Keratinocyte (primary cell): Measurements from ENCODE around the gene GLT8D1. TPM values are rescaled to one million over a fixed set of nuclear protein-coding genes. Genes with fewer than 3 reads are reported as not detected.

Source experiments
- DNase-seq: peaks from one replicate; pipeline ENCODE4 v3.0.0-alpha.2; 2011; ENCODE audit warnings: low read depth, missing footprints, low spot score
- FAIRE-seq: peaks from 2 replicates; lab custom pipeline; 2011; peaks lifted over from hg19 to GRCh38; lab: Jason Lieb, UNC
- H2AFZ ChIP-seq: 2 replicates; pipeline ENCODE4 v1.6.0; 2012; ENCODE audit warnings: low read length, control low read depth, inconsistent platforms; ENCODE audit not compliant: control insufficient read depth
- H3K27ac ChIP-seq: 2 replicates; pipeline ENCODE4 v1.5.1; 2011; ENCODE audit warnings: low read length; ENCODE audit not compliant: control insufficient read depth, insufficient read depth
- H3K27me3 ChIP-seq: 3 replicates; pipeline ENCODE4 v1.6.0; 2011; ENCODE audit warnings: low read length; ENCODE audit not compliant: control insufficient read depth, insufficient read depth; ENCODE audit errors: extremely low read depth
- H3K36me3 ChIP-seq, 2 experiments: 2 replicates in 1 of 2; 3 replicates in 1 of 2; pipeline ENCODE4 v1.5.1; 2011; ENCODE audit warnings: low read length in 2 of 2, mild to moderate bottlenecking in 1 of 2; ENCODE audit not compliant: control insufficient read depth in 2 of 2, insufficient read depth in 2 of 2; ENCODE audit errors: extremely low read depth in 1 of 2
- H3K4me1 ChIP-seq: 3 replicates; pipeline ENCODE4 v1.5.1; 2011; ENCODE audit warnings: low read length; ENCODE audit not compliant: control insufficient read depth, insufficient read depth; ENCODE audit errors: extremely low read depth
- H3K4me2 ChIP-seq: 3 replicates; pipeline ENCODE4 v1.6.0; 2011; ENCODE audit warnings: low read depth, low read length; ENCODE audit not compliant: control insufficient read depth, insufficient read depth; ENCODE audit errors: extremely low read depth
- H3K4me3 ChIP-seq, 3 experiments: fragments of 200-600 bp in 1 of 3; sonication (generic) in 1 of 3; 2 replicates in 2 of 3; 3 replicates in 1 of 3; pipeline ENCODE4 v1.5.1; 2011 to 2016; ENCODE audit warnings: low read length in 3 of 3, mild to moderate bottlenecking in 3 of 3, control low read depth in 2 of 3, inconsistent platforms in 1 of 3, low read depth in 1 of 3, mixed read lengths in 1 of 3, mixed run types in 1 of 3, moderate library complexity in 1 of 3; ENCODE audit not compliant: control insufficient read depth in 2 of 3, insufficient read depth in 2 of 3; ENCODE audit errors: extremely low read depth in 1 of 3
- H3K79me2 ChIP-seq: 2 replicates; pipeline ENCODE4 v1.6.0; 2012; ENCODE audit warnings: low read length; ENCODE audit not compliant: control insufficient read depth, insufficient read depth
- H3K9ac ChIP-seq: 3 replicates; pipeline ENCODE4 v1.6.0; 2011; ENCODE audit warnings: low read length; ENCODE audit not compliant: control insufficient read depth, insufficient read depth; ENCODE audit errors: extremely low read depth
- H3K9me1 ChIP-seq: 3 replicates; pipeline ENCODE4 v1.6.0; 2011; ENCODE audit warnings: low read length; ENCODE audit not compliant: control insufficient read depth, insufficient read depth; ENCODE audit errors: extremely low read depth
- H3K9me3 ChIP-seq: 2 replicates; pipeline ENCODE4 v1.5.1; 2012; ENCODE audit warnings: low read depth, low read length; ENCODE audit not compliant: control insufficient read depth
- H4K20me1 ChIP-seq: 3 replicates; pipeline ENCODE4 v1.6.0; 2011; ENCODE audit warnings: low read length; ENCODE audit not compliant: control insufficient read depth, insufficient read depth; ENCODE audit errors: extremely low read depth
- EZH2 ChIP-seq: IDR thresholded peaks from one replicate; pipeline ENCODE4 v1.6.1; 2012; ENCODE audit warnings: inconsistent platforms, mild to moderate bottlenecking, low read length, moderate library complexity
- dilution Hi-C: fragments of 300-500 bp; cut with MboI; formaldehyde crosslinking; loops from one replicate; pipeline ENCODE4 v1.7.0; 2020; ENCODE audit warnings: low sequenced_read_pairs; ENCODE audit not compliant: extremely low pct_ligation_motif_present
- polyA plus RNA-seq, 5 experiments: library from polyadenylated mRNA; depleted of rRNA in 3 of 5; stranded (reverse) in 3 of 5; stranded (forward) in 1 of 5; unstranded in 1 of 5; fragments of >200 nt; gene quantifications; 1 replicate in 1 of 5; 2 replicates in 3 of 5; 3 replicates in 1 of 5; pipeline versions ENCODE4 v1.2.1 to v1.2.3, GENCODE V29; 2011 to 2012; ENCODE audit warnings: missing spikeins in 2 of 5, low read depth in 1 of 5, low replicate concordance in 1 of 5
- TF ChIP-seq, protein P1 (sequence below), 3 experiments: IDR thresholded peaks in 1 of 3; conservative IDR thresholded peaks in 1 of 3; optimal IDR thresholded peaks in 1 of 3; 2 replicates in 2 of 3; 3 replicates in 1 of 3; pipeline versions ENCODE3 to v1.5.1; 2011; ENCODE audit warnings: low read length in 3 of 3, mild to moderate bottlenecking in 3 of 3, moderate library complexity in 2 of 3, control low read depth in 1 of 3, inconsistent platforms in 1 of 3; ENCODE audit not compliant: insufficient read depth in 2 of 3; ENCODE audit errors: extremely low read depth in 1 of 3

Gene GLT8D1
- polyA plus RNA-seq, 1 donor (not counting 4 experiments of a cell fraction or from before 2014, with no cell fraction given), result 66.4 TPM

DNA sequence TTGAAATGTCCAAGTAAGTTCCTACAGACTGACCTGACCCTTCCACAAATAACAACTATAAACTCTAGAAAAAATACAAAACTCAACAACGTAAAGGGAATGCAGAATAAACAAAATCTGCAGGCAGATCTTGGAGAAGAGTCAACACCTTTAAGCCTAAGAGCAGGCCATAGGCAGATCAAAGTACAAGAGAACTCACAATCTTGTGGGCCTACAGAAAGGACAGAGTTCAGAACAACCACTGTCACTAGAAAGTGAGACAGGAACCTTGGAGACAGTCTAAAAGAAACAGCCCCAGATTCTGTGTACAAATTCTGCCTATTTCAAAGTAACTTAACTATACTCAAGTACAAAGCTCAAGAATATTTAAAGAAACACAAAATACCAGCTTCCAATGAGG is 34.1 kb upstream of the GLT8D1 start:
- Histone ChIP-seq H4K20me1 (no peaks in the 10 kb centered on the region), H3K9me3 (no peaks in the 10 kb centered on the region), H3K4me2 (no peak overlapping the region), H3K9me1 (no peaks in the 10 kb centered on the region), H3K4me1 (no peaks in the 10 kb centered on the region), H3K27me3 (no peaks in the 10 kb centered on the region), H3K36me3 (peaks cover 7 to 13% of the 10 kb centered on the region in 2 experiments), H2AFZ (no peak overlapping the region), H3K27ac (no peak overlapping the region), H3K9ac (no peak overlapping the region), H3K79me2 (no peaks in the 10 kb centered on the region), H3K4me3 (no peak overlapping the region)
- TF ChIP-seq EZH2, result no peak
- TF ChIP-seq, protein P1, sequence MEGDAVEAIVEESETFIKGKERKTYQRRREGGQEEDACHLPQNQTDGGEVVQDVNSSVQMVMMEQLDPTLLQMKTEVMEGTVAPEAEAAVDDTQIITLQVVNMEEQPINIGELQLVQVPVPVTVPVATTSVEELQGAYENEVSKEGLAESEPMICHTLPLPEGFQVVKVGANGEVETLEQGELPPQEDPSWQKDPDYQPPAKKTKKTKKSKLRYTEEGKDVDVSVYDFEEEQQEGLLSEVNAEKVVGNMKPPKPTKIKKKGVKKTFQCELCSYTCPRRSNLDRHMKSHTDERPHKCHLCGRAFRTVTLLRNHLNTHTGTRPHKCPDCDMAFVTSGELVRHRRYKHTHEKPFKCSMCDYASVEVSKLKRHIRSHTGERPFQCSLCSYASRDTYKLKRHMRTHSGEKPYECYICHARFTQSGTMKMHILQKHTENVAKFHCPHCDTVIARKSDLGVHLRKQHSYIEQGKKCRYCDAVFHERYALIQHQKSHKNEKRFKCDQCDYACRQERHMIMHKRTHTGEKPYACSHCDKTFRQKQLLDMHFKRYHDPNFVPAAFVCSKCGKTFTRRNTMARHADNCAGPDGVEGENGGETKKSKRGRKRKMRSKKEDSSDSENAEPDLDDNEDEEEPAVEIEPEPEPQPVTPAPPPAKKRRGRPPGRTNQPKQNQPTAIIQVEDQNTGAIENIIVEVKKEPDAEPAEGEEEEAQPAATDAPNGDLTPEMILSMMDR (optimal IDR thresholded peaks at IDR 0.05 in 1 of 3, IDR thresholded peaks at IDR 0.05 in 1 of 3, conservative IDR thresholded peaks at IDR 0.05 in 1 of 3; ENCODE audit: extremely low read depth in 1 of 3, insufficient read depth in 2 of 3, low read length in 3 of 3), result no peak
- no peak for FAIRE-seq
- dilution Hi-C loops, result no loop called here
- no peak for DNase-seq

DNA sequence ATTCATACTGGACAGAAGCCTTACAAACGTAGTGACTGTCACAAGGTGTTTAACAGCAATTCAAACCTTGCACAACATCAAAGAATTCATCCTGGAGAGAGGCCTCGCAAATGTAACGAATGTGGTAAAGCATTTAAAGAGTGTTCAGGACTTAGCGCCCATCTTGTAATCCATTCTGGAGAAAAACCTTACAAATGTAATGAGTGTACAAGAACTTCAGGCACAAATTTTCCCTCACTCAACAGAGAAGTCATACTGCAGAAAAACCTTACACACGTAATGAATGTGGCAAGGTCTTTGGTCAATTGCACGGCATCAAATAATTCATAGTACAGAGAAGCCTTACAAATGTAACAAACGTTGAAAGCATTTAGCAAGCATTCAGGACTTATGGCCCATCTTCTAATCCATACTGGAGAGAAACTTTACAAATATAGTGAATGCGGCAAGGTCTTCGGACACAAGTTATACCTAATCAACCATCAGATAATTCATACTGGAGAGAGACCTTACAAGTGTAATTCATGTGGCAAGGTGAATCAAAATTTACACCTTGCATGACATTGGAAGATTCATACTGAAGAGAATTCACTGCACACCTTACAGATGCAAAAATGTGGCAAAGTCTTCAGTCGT is 27.8 kb upstream of the GLT8D1 start:
- Histone ChIP-seq H3K27ac (no peak overlapping the region), H3K9me3 (peaks cover 7% of the 10 kb centered on the region), H3K79me2 (no peaks in the 10 kb centered on the region), H3K9ac (no peak overlapping the region), H4K20me1 (no peaks in the 10 kb centered on the region), H3K4me2 (no peak overlapping the region), H3K9me1 (no peaks in the 10 kb centered on the region), H3K4me1 (no peaks in the 10 kb centered on the region), H2AFZ (no peak overlapping the region), H3K27me3 (no peaks in the 10 kb centered on the region), H3K4me3 (no peak overlapping the region), H3K36me3 (peaks cover 8 to 9% of the 10 kb centered on the region in 2 experiments)
- no peak for FAIRE-seq
- dilution Hi-C loops, result no loop called here
- no peak for DNase-seq
- no peak for TF ChIP-seq EZH2
- TF ChIP-seq, protein P1 (optimal IDR thresholded peaks at IDR 0.05 in 1 of 3, IDR thresholded peaks at IDR 0.05 in 1 of 3, conservative IDR thresholded peaks at IDR 0.05 in 1 of 3; ENCODE audit: extremely low read depth in 1 of 3, insufficient read depth in 2 of 3, low read length in 3 of 3), result no peak
